HG03439 (cell line): Measurements from ENCODE around the gene SLC41A3.
"Not testable (repeated sequence)": the region's sequence is repeated elsewhere in the genome, so short reads cannot be mapped to it uniquely, and the experiment has no call there.

Source experiments
- ATAC-seq: cut with Tn5 transposase; IDR thresholded peaks from one replicate; pipeline ENCODE4 v1.9.1; 2021; ENCODE audit warnings: mild to moderate bottlenecking, moderate library complexity; ENCODE audit not compliant: unreplicated experiment

The SLC41A3 gene

DNA sequence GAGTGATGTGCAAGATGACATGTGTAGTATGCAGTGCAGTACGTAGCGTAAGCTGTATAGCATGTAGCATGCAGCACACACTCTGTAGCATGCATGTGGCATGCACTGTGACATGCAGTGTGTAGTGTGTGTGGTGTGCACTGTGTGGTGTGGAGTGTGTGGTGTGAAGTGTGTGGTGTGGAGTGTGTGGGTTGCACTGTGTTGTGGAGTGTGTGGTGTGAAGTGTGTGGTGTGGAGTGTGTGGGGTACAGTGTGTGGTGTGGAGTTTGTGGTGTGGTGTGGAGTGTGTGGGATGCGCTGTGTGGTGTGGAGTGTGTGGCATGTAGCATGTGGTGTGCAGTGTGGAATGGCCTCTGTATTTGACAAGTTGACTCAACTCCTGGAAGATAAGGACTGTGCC, 75.7 kb downstream of the SLC41A3 start:
- no peak for ATAC-seq

GRCh38 chr3:126005951-126006350, 78.0 kb downstream of the SLC41A3 start:
- no peak for ATAC-seq

DNA sequence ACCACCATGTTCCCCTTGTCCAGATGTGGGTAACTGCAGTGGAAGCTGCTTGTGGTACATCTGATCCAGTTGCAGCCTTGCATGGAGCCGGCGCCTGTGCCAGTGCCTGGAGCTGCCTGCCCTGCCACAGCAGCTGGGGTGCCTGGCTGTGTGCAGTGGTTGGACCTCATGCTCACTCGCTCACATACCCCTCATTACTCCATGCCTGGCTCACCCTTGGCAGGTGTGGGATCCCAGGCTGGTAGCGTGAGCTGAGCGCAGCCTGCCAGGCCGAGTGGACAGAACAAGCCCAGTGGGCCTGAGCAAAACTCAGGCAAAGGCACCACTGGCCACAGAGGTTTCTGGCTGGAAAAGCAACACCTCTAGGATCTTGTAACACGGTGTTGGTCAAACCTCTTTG, 79.2 kb downstream of the SLC41A3 start:
- ATAC-seq: no peak

- no peak for ATAC-seq
Measured at GRCh38 chr3:126004217-126004616, 79.7 kb downstream of the SLC41A3 start.

- no peak for ATAC-seq
Measured at GRCh38 chr3:126003447-126004190, 80.3 kb downstream of the SLC41A3 start.

GRCh38 chr3:126002189-126002588, 81.7 kb downstream of the SLC41A3 start:
- no peak for ATAC-seq

GRCh38 chr3:125996751-125997150, 87.2 kb downstream of the SLC41A3 start:
- not testable (repeated sequence) for ATAC-seq

- ATAC-seq: no peak
Measured at GRCh38 chr3:125990253-125990970, 93.5 kb downstream of the SLC41A3 start.

DNA sequence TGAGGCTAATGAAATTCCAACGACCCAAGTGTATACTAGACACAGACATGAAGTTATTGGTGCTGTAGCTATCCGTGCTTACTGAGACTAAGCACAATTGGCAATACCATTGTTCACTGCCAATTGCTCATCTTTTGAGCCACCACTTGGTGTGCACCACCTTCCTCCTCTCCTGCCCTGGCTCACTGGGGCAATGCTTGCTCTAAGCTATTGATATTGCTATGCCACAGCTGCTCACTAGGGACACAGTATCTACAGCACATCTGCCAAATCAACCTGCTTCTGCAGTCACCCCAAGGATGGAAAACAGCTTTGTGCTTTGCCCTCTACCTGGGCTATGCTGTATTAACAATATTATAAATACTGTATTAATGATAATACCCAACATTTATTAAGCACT, 99.0 kb downstream of the SLC41A3 start:
- not testable (repeated sequence) for ATAC-seq

- not testable (repeated sequence) for ATAC-seq
Measured at GRCh38 chr3:125977104-125977503, 106.8 kb downstream of the SLC41A3 start.

- ATAC-seq: not testable (repeated sequence)
Measured at GRCh38 chr3:125976003-125976390, 107.9 kb downstream of the SLC41A3 start.

DNA sequence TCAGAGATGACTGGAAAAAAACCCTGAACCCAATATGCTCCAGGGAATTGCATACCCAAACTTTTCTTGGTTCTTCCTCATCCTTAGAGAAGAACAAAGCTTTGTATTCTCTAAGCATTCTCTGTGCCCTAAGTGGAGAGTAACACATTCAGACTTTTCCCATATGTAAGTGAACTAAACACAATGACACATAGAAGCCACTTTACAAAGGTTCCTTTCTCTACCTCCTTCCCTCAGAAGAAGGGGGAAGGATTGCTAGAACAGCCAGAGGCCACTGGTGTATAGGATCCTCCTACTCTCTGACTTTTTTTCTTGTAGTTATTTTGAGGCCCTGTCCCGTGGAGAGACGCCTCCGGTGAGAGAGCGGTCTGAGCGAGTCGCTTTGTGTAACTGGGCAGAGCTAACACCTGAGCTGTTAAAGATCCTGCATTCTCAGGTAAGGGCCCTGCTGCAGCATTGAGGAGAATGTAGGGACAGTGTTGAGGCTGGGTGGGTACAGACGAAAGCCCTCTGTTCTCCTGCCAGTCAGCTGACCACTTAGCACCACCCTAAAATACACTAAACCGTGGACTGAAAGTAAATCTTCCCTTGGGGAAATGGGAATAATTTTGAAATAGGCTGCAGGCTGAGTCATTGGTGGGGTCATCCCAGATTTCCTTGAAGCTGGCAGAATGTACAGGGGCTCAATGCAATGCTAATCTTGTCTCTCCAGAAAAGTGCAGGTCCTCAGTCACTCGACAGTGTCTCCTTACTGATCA, 108.5 kb downstream of the SLC41A3 start:
- ATAC-seq: not testable (repeated sequence)

DNA sequence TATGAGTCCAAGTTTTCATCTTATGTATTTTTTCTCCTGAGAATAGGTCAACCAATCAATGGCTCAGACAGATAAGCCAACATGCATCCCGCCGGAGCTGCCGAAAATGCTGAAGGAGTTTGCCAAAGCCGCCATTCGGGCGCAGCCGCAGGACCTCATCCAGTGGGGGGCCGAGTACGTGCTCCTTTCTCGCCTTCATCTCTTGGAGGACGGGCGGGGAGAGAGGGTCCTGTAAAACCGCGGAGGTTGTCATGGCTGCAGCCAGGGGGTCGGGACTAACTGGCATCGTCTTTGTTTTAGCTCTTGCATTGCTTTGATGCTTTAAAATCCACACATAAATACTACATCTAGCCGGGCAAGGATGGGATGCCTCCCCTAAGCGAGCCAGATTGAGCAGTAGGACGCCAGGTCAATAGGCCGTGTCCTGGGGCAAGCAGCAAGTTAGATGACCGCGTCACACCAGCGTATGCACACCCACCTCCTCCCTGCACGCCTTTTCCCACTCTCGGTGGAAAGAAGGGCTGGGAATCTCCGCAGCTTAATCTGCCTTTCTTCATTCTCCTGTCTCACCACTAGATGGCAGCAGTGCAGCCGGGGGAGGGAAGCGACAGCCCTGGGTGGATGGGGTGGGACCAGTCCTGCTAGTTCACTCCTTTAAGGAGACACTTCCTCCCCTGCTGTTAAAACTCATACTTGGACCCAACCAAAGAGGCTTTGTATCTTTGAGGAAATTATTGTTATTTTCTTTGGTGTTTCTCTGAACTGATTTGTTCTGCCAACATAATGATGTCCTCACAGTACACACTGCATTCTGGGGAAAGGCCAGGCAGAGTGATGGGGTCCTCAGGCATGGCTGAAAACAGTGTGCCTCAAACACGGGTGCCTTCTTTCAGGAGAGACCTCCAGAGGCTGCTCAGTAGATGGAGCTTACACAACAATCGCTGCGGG, 111.7 kb downstream of the SLC41A3 start:
- ATAC-seq: not testable (repeated sequence)

- ATAC-seq: not testable (repeated sequence)
Measured at GRCh38 chr3:125968701-125969592, 115.0 kb downstream of the SLC41A3 start, which contains the start of gene ROPN1B. TSS of gene ROPN1B (plus strand) at chr3:125969178. CDS start at chr3:125972055, 2,877 bp downstream.

DNA sequence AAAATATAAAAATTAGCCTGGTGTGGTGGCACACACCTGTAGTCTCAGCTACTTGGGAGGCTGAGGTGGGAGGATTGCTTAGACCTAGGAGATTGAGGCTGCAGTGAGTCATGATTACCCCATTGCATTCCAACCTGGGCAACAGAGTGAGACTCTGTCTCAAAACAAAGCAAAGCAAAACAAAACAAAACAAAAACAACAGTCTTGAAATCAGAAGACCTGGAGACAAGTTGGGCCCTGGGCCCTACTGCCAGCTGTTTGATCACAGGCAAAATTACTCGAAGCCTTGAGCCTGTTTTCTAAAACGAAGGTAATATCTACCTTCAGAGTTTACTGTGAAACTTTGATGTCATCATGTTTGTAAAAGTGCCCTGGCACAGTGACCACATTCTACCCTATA, 115.8 kb downstream of the SLC41A3 start:
- ATAC-seq: not testable (repeated sequence)

- no peak for ATAC-seq
Measured at GRCh38 chr3:125967156-125967555, 116.8 kb downstream of the SLC41A3 start.

- ATAC-seq: no peak
Measured at GRCh38 chr3:125965505-125965904, 118.4 kb downstream of the SLC41A3 start.

- ATAC-seq: not testable (repeated sequence)
Measured at GRCh38 chr3:125963834-125964233, 120.1 kb downstream of the SLC41A3 start.

- ATAC-seq: no peak
Measured at GRCh38 chr3:125961289-125961589, 122.7 kb downstream of the SLC41A3 start.
